Hematopoietic multipotent progenitor cell treated with erythropoietin and hydrocortisone succinate and interleukin-3 and kit ligand, for 17 days (in vitro differentiated cells): ENCODE data around the gene BTBD2.

Experiments
- DNase-seq: peaks from one replicate; pipeline ENCODE4 v3.0.0-alpha.2; 2015; ENCODE audit warnings: low spot score

Gene BTBD2

DNA sequence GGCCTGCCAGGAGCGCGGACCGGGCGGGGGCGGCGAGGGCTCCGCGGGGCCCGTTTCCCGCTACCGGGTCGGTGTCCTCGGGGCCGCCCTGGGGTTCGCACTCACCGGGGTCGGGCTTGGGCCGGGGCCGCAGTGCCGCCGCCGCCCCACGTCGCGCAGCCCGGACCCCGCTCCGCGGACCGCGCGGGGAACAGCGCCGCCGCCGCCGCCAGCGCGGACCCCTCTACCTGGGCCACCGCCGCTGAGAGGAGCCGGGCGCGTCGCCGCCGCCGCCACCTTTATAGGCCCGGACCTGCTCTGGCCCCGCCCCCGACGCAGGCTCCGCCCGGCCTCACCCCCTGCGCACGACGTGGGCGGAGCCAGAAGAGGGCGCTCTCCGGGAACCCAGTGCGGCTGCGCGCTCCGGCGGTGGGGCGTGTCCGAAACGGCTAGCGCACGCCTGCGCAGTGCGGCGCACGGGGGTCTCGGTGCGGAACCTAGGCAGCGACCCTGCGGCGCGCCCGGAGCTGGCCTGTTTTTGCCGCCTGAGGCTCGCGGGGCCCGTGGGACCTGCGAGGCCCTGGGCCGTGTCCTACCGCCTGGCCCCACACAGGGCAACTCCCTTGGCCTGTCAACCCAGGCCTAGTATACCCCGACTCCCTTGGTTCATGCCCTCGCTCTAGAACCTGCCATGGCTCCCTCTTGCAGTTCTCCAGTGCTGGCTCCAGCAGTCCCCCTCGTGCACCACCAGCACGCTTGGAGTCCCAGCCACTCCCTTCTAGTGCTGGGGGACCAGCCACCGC, 35.7 kb upstream of the BTBD2 start, which contains the start of gene MKNK2:
MKNK2 (minus strand) TSS at position 254 of the 782 bp plus-strand sequence. CDS start 393 bp downstream, outside the sequence.
- DNase-seq, result peak; percentile 97

DNA sequence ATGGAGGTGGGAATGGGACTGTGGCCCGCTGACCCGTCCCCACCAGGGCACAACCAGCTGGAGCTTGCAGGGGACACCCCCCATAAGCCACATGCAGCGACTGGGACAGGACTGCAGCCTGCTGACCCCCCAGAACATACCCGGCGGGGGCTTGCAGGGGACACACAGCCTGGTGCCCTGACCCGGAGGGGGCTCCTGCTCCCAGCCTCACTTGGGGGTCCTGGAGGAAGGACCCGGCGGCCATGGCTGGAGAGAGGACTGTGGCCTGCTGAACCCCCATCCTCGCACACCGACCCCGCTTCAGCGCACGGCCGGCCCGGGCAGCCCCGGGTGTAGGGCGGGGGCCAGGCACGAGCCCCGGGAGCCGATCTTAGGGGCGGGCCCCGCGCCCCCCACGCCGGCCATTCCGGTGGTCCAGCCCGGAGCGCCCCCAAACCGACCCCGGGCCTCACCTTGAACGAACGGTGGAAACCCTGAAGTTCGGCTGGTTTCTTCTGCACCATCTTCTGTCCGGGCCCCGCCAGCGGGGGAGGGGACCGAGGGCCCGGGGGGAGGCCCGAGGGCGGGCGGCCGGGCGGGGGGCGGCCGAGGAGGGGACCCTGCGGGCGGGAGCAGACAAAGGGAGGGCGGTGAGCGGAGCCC, 35.0 kb upstream of the BTBD2 start:
- DNase-seq, result peak; percentile 73

- DNase-seq, result peak; percentile 84
Measured at GRCh38 chr19:2049741-2050348, 34.3 kb upstream of the BTBD2 start.

DNA sequence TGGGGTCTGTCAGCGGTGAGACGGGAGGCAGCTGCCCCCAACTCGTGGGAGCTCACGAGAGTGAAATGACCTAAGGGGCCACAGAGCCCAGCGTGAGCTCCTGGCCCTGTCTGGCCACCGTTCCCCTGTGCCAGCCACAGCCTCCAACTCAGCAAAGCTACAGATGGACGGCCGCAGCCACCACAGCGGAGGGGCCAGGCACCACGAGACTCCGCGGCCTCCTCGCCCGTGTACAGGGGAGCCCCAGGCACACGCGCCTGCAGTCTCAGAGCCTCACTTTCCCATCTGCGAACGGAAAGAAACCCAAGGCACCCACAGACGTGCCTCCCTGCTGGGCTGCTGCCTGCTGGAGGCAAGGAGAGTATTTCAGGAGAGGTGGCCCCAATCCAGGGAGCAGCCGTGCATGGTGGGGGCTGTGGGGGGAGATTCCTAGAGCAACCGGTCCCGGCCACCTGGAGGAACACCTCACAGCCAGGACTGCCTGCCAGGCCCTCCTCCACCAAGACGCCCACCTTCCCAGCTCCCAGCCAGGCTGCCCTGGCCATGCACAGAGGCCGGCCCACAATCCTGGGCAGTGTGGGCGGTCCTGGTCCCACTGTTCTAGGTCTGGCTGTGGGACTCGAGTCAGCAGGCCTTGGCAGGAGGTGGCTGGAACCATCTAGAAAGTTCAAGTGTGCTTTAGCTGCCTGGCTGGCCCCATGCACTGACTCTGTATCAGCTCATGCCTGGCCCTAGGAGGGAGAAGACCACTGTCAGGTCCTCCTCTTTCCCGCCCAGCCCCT, 33.6 kb upstream of the BTBD2 start:
- peak; percentile 80 for DNase-seq

GRCh38 chr19:2048104-2048958, 32.8 kb upstream of the BTBD2 start:
- peak; percentile 86 for DNase-seq

DNA sequence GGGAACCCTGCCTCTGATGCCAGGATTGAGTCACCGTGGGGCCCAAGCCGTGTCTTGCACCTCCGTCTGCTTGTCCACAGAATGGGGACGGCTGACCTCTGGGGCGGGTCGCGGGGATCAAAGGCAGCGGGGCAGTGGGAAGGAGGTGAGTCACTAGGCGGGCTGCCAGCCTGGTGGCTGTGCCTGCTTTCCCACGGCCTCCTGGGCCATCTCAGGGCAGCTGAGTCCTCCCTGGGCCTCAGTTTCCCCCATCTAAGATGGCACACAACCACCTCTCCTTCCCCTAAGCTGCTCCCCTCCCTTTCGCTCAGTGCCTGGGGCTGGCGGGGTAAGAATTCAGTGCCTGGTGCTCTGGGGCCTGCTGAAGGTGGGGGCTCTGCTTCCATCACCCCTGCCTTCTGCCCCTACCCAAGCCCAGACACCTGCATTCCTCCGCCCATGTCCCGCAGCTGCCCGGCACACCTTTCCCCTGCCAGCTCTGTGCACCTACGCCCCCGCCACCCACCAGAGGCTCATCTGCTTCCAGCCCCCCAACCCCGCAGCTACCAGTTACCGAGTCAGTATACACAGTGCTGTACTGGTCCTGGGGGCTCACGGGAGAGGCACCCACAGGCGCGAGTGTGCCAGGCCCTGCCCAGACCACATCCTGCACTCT, 32.1 kb upstream of the BTBD2 start:
- peak; percentile 78 for DNase-seq

GRCh38 chr19:2047076-2047448, 31.5 kb upstream of the BTBD2 start:
- DNase-seq, result no peak

- no peak for DNase-seq
Measured at GRCh38 chr19:2046046-2046907, 30.8 kb upstream of the BTBD2 start.

- DNase-seq, result no peak
Measured at GRCh38 chr19:2045501-2046045, 30.1 kb upstream of the BTBD2 start.

GRCh38 chr19:2044709-2045500, 29.4 kb upstream of the BTBD2 start:
- DNase-seq, result no peak

DNA sequence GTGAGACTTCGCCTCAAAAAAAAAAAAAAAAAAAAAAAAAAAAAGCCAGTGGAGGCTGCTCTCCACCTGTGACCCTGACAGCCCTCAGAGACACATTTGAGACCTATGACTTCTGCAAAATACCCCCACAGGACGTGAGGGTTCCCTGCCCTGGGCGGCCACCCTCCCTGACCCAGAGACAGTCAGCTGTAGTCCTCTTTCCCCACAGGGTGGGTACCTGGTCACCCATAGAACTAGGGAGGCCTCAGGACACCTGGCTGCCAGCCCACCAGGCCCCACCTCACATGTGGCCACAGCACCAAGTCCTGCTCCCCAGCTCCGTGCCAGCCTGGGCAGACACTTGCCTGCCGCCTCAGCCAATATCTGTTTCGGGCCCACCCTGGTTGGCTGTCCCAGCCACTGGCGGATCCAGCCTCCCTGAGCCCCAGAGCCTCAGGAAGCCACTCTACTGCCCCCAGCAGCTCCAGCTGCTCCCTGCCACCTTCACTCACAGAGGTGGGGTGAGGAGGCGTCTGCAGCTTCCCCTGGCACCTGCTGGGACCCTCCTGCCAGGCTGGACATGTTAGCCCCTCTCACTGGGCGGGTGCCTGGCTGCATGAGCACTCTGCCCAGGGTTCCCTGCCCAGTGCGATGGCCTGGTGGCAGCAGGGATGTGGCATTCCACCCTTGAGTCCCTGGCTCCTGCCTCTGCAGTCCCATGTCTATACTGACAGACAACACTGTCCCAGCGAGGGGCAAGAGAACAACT, 28.6 kb upstream of the BTBD2 start:
- peak; percentile 40 for DNase-seq

GRCh38 chr19:2043251-2043641, 27.7 kb upstream of the BTBD2 start:
- DNase-seq, result no peak

GRCh38 chr19:2042485-2043250, 27.2 kb upstream of the BTBD2 start:
- no peak for DNase-seq

- peak; percentile 95 for DNase-seq
Measured at GRCh38 chr19:2041683-2042484, 26.4 kb upstream of the BTBD2 start.

DNA sequence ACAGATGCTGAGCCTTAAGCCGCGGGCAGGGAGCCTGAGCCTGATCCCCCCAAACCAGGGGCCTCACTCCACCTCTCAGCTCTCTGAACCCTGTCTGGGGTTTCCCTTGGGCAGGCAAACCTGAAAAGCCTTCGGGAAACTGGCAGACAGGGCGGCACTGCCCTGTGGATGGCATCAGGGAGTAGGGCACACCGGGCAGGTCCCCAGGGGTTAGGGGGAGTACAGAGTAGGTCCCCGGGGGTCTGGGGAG, 25.8 kb upstream of the BTBD2 start:
- no peak for DNase-seq

GRCh38 chr19:2040647-2041432, 25.3 kb upstream of the BTBD2 start:
- peak; percentile 18 for DNase-seq
